ENCODE measurements around the gene IPCEF1.
"Not testable (repeated sequence)": the region's sequence is repeated elsewhere in the genome, so short reads cannot be mapped to it uniquely, and the experiment has no call there.

The IPCEF1 gene

GRCh38 chr6:154213782-154214181 lies 142.8 kb downstream of the IPCEF1 start:
- no peak for DNase-seq

- DNase-seq = no peak
Measured at GRCh38 chr6:154210678-154211077, 145.9 kb downstream of the IPCEF1 start.

- no peak for DNase-seq
Measured at GRCh38 chr6:154209555-154209954, 147.0 kb downstream of the IPCEF1 start.

GRCh38 chr6:154206996-154207395 lies 149.6 kb downstream of the IPCEF1 start:
- DNase-seq = no peak

GRCh38 chr6:154206141-154206540 lies 150.5 kb downstream of the IPCEF1 start:
- no peak for DNase-seq

- no peak for DNase-seq
Measured at GRCh38 chr6:154202958-154203357, 153.6 kb downstream of the IPCEF1 start.

GRCh38 chr6:154202339-154202738 lies 154.3 kb downstream of the IPCEF1 start:
- DNase-seq = no peak

- DNase-seq = not testable (repeated sequence)
Measured at GRCh38 chr6:154201688-154202087, 154.9 kb downstream of the IPCEF1 start.

- DNase-seq = no peak
Measured at GRCh38 chr6:154197196-154197860, 159.3 kb downstream of the IPCEF1 start.

- DNase-seq = no peak
Measured at GRCh38 chr6:154196333-154196885, 160.2 kb downstream of the IPCEF1 start.

GRCh38 chr6:154187714-154188113 lies 168.9 kb downstream of the IPCEF1 start:
- DNase-seq = no peak

GRCh38 chr6:154187203-154187602 lies 169.4 kb downstream of the IPCEF1 start:
- DNase-seq = no peak

- no peak for DNase-seq
Measured at GRCh38 chr6:154179434-154179833, 177.2 kb downstream of the IPCEF1 start.

GRCh38 chr6:154172393-154172792 lies 184.2 kb downstream of the IPCEF1 start:
- DNase-seq = not testable (repeated sequence)

- no peak for DNase-seq
Measured at GRCh38 chr6:154170106-154170505, 186.5 kb downstream of the IPCEF1 start.

- no peak for DNase-seq
Measured at GRCh38 chr6:154169193-154169847, 187.3 kb downstream of the IPCEF1 start.

- no peak for DNase-seq
Measured at GRCh38 chr6:154167126-154167525, 189.5 kb downstream of the IPCEF1 start.

GRCh38 chr6:154166140-154166539 lies 190.5 kb downstream of the IPCEF1 start:
- no peak for DNase-seq

- no peak for DNase-seq
Measured at GRCh38 chr6:154165478-154165877, 191.1 kb downstream of the IPCEF1 start.

- no peak for DNase-seq
Measured at GRCh38 chr6:154164397-154164796, 192.2 kb downstream of the IPCEF1 start.

- no peak for DNase-seq
Measured at GRCh38 chr6:154161689-154162088, 194.9 kb downstream of the IPCEF1 start.

- no peak for DNase-seq
Measured at GRCh38 chr6:154159126-154159525, 197.5 kb downstream of the IPCEF1 start.

- no peak for DNase-seq
Measured at GRCh38 chr6:154157706-154158105, 198.9 kb downstream of the IPCEF1 start.

GRCh38 chr6:154157082-154157481 lies 199.5 kb downstream of the IPCEF1 start:
- DNase-seq = peak; percentile 40

Data from CD4-positive, alpha-beta T cell treated with Interleukin-12 subunit alpha and Interleukin-12 subunit beta, for 1 hour (primary cell).